A549 (cell line): ENCODE data around the gene SPSB2. TPM values are rescaled to one million over a fixed set of nuclear protein-coding genes. Genes with fewer than 3 reads are reported as not detected.

Experiments used
- ATAC-seq, 2 experiments: fragments of 200-7000 bp in 1 of 2; fragments of >200 bp in 1 of 2; cut with Nextera tagmentation in 1 of 2; cut with Tn5 transposase in 1 of 2; 3 replicates each; pipeline versions ENCODE4 v1.8.0 to v1.9.1; 2018 to 2020; ENCODE audit warnings: mild to moderate bottlenecking in 1 of 2, moderate library complexity in 1 of 2
- CTCF ChIA-PET: fragments of 300-600 bp; sonication (Branson Sonifier 250); formaldehyde crosslinking; extraction: SDS; loops from one replicate; lab custom pipeline; 2021; ENCODE audit warnings: antibody characterized with exemption, inconsistent platforms; lab: Yijun Ruan, JAX
- POLR2A ChIA-PET: fragments of 350-600 bp; formaldehyde crosslinking; extraction: SDS; loops from one replicate; lab custom pipeline; 2021; ENCODE audit warnings: antibody characterized with exemption, inconsistent platforms; lab: Yijun Ruan, JAX
- DNase-seq, 2 experiments: peaks; one replicate each; pipeline versions ENCODE4 v3.0.0 to v3.0.0-alpha.2; 2011 to 2016; ENCODE audit warnings: low read depth in 1 of 2, low spot score in 1 of 2
- FAIRE-seq: peaks from 2 replicates; lab custom pipeline; 2011; peaks lifted over from hg19 to GRCh38; lab: Jason Lieb, UNC
- H3K27ac ChIP-seq, 2 experiments: fragments of >200 bp; sonication (Bioruptor Twin); formaldehyde crosslinking; 3 replicates each; pipeline ENCODE4 v1.5.1; 2016 to 2017
- H3K4me1 ChIP-seq: fragments of >200 bp; sonication (Bioruptor Twin); formaldehyde crosslinking; 3 replicates; pipeline ENCODE4 v1.6.1; 2016
- H3K4me2 ChIP-seq: fragments of >200 bp; sonication (Bioruptor Twin); formaldehyde crosslinking; 3 replicates; pipeline ENCODE4 v1.6.1; 2016
- H3K4me3 ChIP-seq: fragments of >200 bp; sonication (Bioruptor Twin); formaldehyde crosslinking; 3 replicates; pipeline ENCODE4 v1.5.1; 2016
- H3K9me3 ChIP-seq: fragments of >200 bp; sonication (Bioruptor Twin); formaldehyde crosslinking; 3 replicates; pipeline ENCODE4 v1.6.1; 2016
- ATOH8 ChIP-seq: fragments of 250-450 bp; sonication (Bioruptor Pico); IDR thresholded peaks from 2 replicates; pipeline ENCODE4 v1.5.0; 2020; ENCODE audit warnings: low read depth, mild to moderate bottlenecking, moderate library complexity
- BCL3 ChIP-seq: fragments of >200 bp; sonication (Bioruptor Twin); formaldehyde crosslinking; IDR thresholded peaks from 3 replicates; pipeline ENCODE4 v1.6.1; 2016
- E2F6 ChIP-seq: IDR thresholded peaks from 2 replicates; pipeline ENCODE4 v1.6.1; 2012; ENCODE audit warnings: low read depth, borderline replicate concordance
- EHF ChIP-seq: fragments of 250-450 bp; sonication (Bioruptor Pico); IDR thresholded peaks from 2 replicates; pipeline ENCODE4 v1.5.0; 2020; ENCODE audit warnings: mild to moderate bottlenecking
- ESRRA ChIP-seq: fragments of 150-350 bp; IDR thresholded peaks from 2 replicates; pipeline ENCODE4 v1.6.1; 2014; ENCODE audit warnings: mild to moderate bottlenecking, low read length, borderline replicate concordance
- GATA3 ChIP-seq: IDR thresholded peaks from 2 replicates; pipeline ENCODE4 v1.6.1; 2012; ENCODE audit warnings: borderline replicate concordance
- HES2 ChIP-seq: fragments of >200 bp; sonication (Bioruptor Twin); formaldehyde crosslinking; IDR thresholded peaks from 2 replicates; pipeline ENCODE4 v1.6.1; 2016
- HMGXB4 ChIP-seq: fragments of 250-450 bp; sonication (Bioruptor Pico); IDR thresholded peaks from 2 replicates; pipeline ENCODE4 v1.5.0; 2021; ENCODE audit warnings: mild to moderate bottlenecking, moderate library complexity, borderline replicate concordance
- HOXA7 ChIP-seq: fragments of 250-450 bp; sonication (Bioruptor Pico); IDR thresholded peaks from 2 replicates; pipeline ENCODE4 v1.5.0; 2020; ENCODE audit warnings: mild to moderate bottlenecking, moderate library complexity
- HOXB5 ChIP-seq: fragments of 250-450 bp; sonication (Bioruptor Pico); IDR thresholded peaks from 2 replicates; pipeline ENCODE4 v1.5.0; 2020; ENCODE audit warnings: mild to moderate bottlenecking, moderate library complexity
- JUNB ChIP-seq: fragments of >200 bp; sonication (Bioruptor Twin); formaldehyde crosslinking; IDR thresholded peaks from 2 replicates; pipeline ENCODE4 v1.6.1; 2016
- MAFK ChIP-seq: fragments of 450-650 bp; IDR thresholded peaks from 2 replicates; pipeline ENCODE4 v1.6.1; 2014; ENCODE audit not compliant: partially characterized antibody
- NFE2L2 ChIP-seq: fragments of 150-350 bp; conservative IDR thresholded peaks from 2 replicates; pipeline ENCODE4 v1.6.1; 2014; ENCODE audit warnings: low read length
- PHF8 ChIP-seq: fragments of 200-600 bp; sonication (generic); IDR thresholded peaks from 2 replicates; pipeline ENCODE4 v1.6.1; 2016; ENCODE audit warnings: low read depth, mild to moderate bottlenecking, antibody characterized with exemption, moderate library complexity, borderline replicate concordance
- RARB ChIP-seq: fragments of 250-450 bp; sonication (Bioruptor Pico); IDR thresholded peaks from 2 replicates; pipeline ENCODE4 v1.8.0; 2021; ENCODE audit warnings: mild to moderate bottlenecking, moderate library complexity
- RCOR1 ChIP-seq: fragments of 150-350 bp; IDR thresholded peaks from 2 replicates; pipeline ENCODE4 v1.6.1; 2014; ENCODE audit warnings: antibody characterized with exemption, low read length, low read depth
- RNF2 ChIP-seq: fragments of 200-600 bp; sonication (generic); IDR thresholded peaks from 2 replicates; pipeline ENCODE4 v1.6.1; 2016; ENCODE audit warnings: low read depth, mild to moderate bottlenecking, antibody characterized with exemption, moderate library complexity, borderline replicate concordance
- TP53 ChIP-seq: fragments of 250-450 bp; sonication (Bioruptor Pico); IDR thresholded peaks from 2 replicates; pipeline ENCODE4 v1.5.0; 2021; ENCODE audit warnings: mild to moderate bottlenecking, moderate library complexity
- ZFP36 ChIP-seq: fragments of 450-650 bp; IDR thresholded peaks from 2 replicates; pipeline ENCODE4 v1.6.1; 2014; ENCODE audit warnings: borderline replicate concordance; ENCODE audit not compliant: partially characterized antibody
- ZSCAN20 ChIP-seq: fragments of 250-450 bp; sonication (Bioruptor Pico); IDR thresholded peaks from 2 replicates; pipeline ENCODE4 v1.8.0; 2022; ENCODE audit warnings: mild to moderate bottlenecking, moderate library complexity
- WGBS: methylation state at CpG from one replicate; pipeline ENCODE4 v1.1.6; 2017; ENCODE audit errors: missing lambda C conversion rate; 5-methylcytosine and 5-hydroxymethylcytosine counted together
- polyA plus RNA-seq, 4 experiments: library from polyadenylated mRNA; depleted of rRNA in 3 of 4; stranded (reverse); fragments of >200 nt; fragmentation: RNase III in 1 of 4; extraction: RNeasy Plus Mini Kit Qiagen cat#74134 plus additional on column Dnase treatment in 1 of 4; gene quantifications; 2 replicates in 3 of 4; 3 replicates in 1 of 4; pipeline ENCODE4 v1.2.3, GENCODE V29; 2011 to 2017

Gene SPSB2
- polyA plus RNA-seq, 2 of the 4 experiments (the other 2 are of a cell fraction): 16.8 to 21.8 TPM

- Histone ChIP-seq H3K4me3 (no peak overlapping the region), H3K4me2 (no peak overlapping the region), H3K9me3 (no peaks in the 10 kb centered on the region), H3K4me1 (peaks cover 6% of the 10 kb centered on the region; the same call in 1 of the 3 replicates), H3K27ac (no peak overlapping the region)
- FAIRE-seq (no peak), ATAC-seq (no peak), DNase-seq (no peak)
- POLR2A ChIA-PET: no interaction called here
- WGBS: 82% methylated on average over 6 of the region's 6 CpGs
- no peak for TF ChIP-seq RARB (CRISPR knock-in tag)
- TF ChIP-seq, all 56 proteins: peak for 0
- CTCF ChIA-PET: interaction anchor here (0.5 to 29.8 kb wide), 18 partner anchors 9 to 260 kb away, joined by 3 to 306 read pairs (median 5); partner anchors contain the start of genes CDCA3, GNB3, GPR162 and MLF2
Measured at GRCh38 chr12:6833189-6833890, 39.8 kb downstream of the SPSB2 start.

- DNase-seq (no peak), FAIRE-seq (no peak), ATAC-seq (no peak)
- H3K9me3 ChIP-seq: no peaks in the 10 kb centered on the region
- no peak overlapping the region for H3K4me2 ChIP-seq
- no peak overlapping the region for H3K27ac ChIP-seq
- 94% methylated on average over 4 of the region's 4 CpGs for WGBS
- no peak for TF ChIP-seq MAFK
- TF ChIP-seq NFE2L2: no peak
- TF ChIP-seq RCOR1: no peak
- CTCF ChIA-PET: interaction anchor here (1.8 to 29.8 kb wide), 9 partner anchors 9 to 97 kb away, joined by 5 to 306 read pairs (median 78); partner anchors contain the start of genes CD4, CDCA3, GNB3 and GPR162
- peaks cover 16% of the 10 kb centered on the region for H3K4me1 ChIP-seq
- POLR2A ChIA-PET: no interaction called here
- no peak overlapping the region for H3K4me3 ChIP-seq
Measured at GRCh38 chr12:6832125-6832524, 41.0 kb downstream of the SPSB2 start.

- ChIA-PET CTCF (interaction anchor here (1.1 to 29.8 kb wide), 8 partner anchors 11 to 94 kb away, joined by 3 to 306 read pairs (median 49); partner anchors contain the start of genes CD4, CDCA3, GNB3 and MLF2), POLR2A (no interaction called here)
- no peak for FAIRE-seq
- TF ChIP-seq HES2 (no peak), E2F6 (no peak), TP53 (no peak), RNF2 (no peak), EHF (CRISPR knock-in tag) (no peak), RCOR1 (no peak), ESRRA (no peak), JUNB (no peak), ZSCAN20 (CRISPR knock-in tag) (no peak), HOXB5 (CRISPR knock-in tag) (no peak), BCL3 (no peak), HOXA7 (CRISPR knock-in tag) (no peak), ATOH8 (no peak), ZFP36 (no peak), GATA3 (no peak), NFE2L2 (no peak), HMGXB4 (CRISPR knock-in tag) (no peak), PHF8 (no peak)
- ATAC-seq: no peak
- peaks cover 19% of the 10 kb centered on the region for H3K4me1 ChIP-seq
- 90% methylated on average over 12 of the region's 12 CpGs for WGBS
- DNase-seq: no peak
- no peak overlapping the region for H3K4me3 ChIP-seq
- no peaks in the 10 kb centered on the region for H3K9me3 ChIP-seq
- no peak overlapping the region for H3K27ac ChIP-seq
- no peak overlapping the region for H3K4me2 ChIP-seq
Measured at GRCh38 chr12:6831450-6831995, 41.6 kb downstream of the SPSB2 start.
